Neural progenitor cell (in vitro differentiated cells): ENCODE data around the gene SUGCT. TPM values are rescaled to one million over a fixed set of nuclear protein-coding genes. Genes with fewer than 3 reads are reported as not detected.

Experiments used
- DNase-seq: peaks from one replicate; pipeline ENCODE4 v3.0.0-alpha.2; 2016; ENCODE audit warnings: low spot score
- H2AFZ ChIP-seq: fragments of 200-600 bp; sonication (generic); replicated peaks from 2 replicates; pipeline ENCODE4 v1.6.1; 2016; ENCODE audit warnings: antibody characterized with exemption
- H3F3A ChIP-seq: fragments of 200-600 bp; sonication (generic); 2 replicates; pipeline ENCODE4 v1.6.1; 2016; ENCODE audit warnings: antibody characterized with exemption, low read depth
- H3K27ac ChIP-seq: fragments of 200-600 bp; sonication (generic); 2 replicates; pipeline ENCODE4 v1.5.1; 2016; ENCODE audit warnings: mild to moderate bottlenecking
- H3K27me3 ChIP-seq: fragments of 200-600 bp; sonication (generic); 2 replicates; pipeline ENCODE4 v1.6.1; 2016; ENCODE audit warnings: mild to moderate bottlenecking, moderate library complexity
- H3K36me3 ChIP-seq: fragments of 200-600 bp; sonication (generic); 2 replicates; pipeline ENCODE4 v1.5.1; 2016
- H3K4me1 ChIP-seq: fragments of 200-600 bp; sonication (generic); 2 replicates; pipeline ENCODE4 v1.6.1; 2016; ENCODE audit warnings: mixed run types
- H3K4me2 ChIP-seq: fragments of 200-600 bp; sonication (generic); 2 replicates; pipeline ENCODE4 v1.6.1; 2016
- H3K4me3 ChIP-seq: fragments of 200-600 bp; sonication (generic); 2 replicates; pipeline ENCODE4 v1.5.1; 2016
- H3K79me2 ChIP-seq: fragments of 200-600 bp; sonication (generic); 2 replicates; pipeline ENCODE4 v1.6.1; 2016; ENCODE audit warnings: low read depth
- H3K9ac ChIP-seq: fragments of 200-600 bp; sonication (generic); 2 replicates; pipeline ENCODE4 v1.6.1; 2016
- H3K9me3 ChIP-seq: fragments of 200-600 bp; sonication (generic); 2 replicates; pipeline ENCODE4 v1.5.1; 2016; ENCODE audit warnings: low read depth
- H4K20me1 ChIP-seq: fragments of 200-600 bp; sonication (generic); 2 replicates; pipeline ENCODE4 v1.6.1; 2016; ENCODE audit warnings: low read depth
- H3K27ac Mint-ChIP-seq: 3 replicates; pipeline ENCODE4 v1.8.0; 2021; ENCODE audit warnings: mixed read lengths
- H3K27me3 Mint-ChIP-seq: 2 replicates; pipeline ENCODE4 v1.8.0; 2022; ENCODE audit warnings: low read depth, mild to moderate bottlenecking, inconsistent platforms, moderate library complexity, mixed read lengths; ENCODE audit not compliant: insufficient read depth
- H3K36me3 Mint-ChIP-seq: 3 replicates; pipeline ENCODE4 v1.8.0; 2021; ENCODE audit warnings: mixed read lengths
- H3K4me1 Mint-ChIP-seq: 3 replicates; pipeline ENCODE4 v1.8.0; 2021; ENCODE audit warnings: mixed read lengths
- H3K4me3 Mint-ChIP-seq: 3 replicates; pipeline ENCODE4 v1.8.0; 2021; ENCODE audit warnings: mild to moderate bottlenecking, moderate library complexity, mixed read lengths
- H3K9me3 Mint-ChIP-seq: 3 replicates; pipeline ENCODE4 v1.8.0; 2020; ENCODE audit warnings: mixed read lengths
- EZH2 ChIP-seq: fragments of 200-600 bp; sonication (generic); IDR thresholded peaks from 2 replicates; pipeline ENCODE4 v1.6.1; 2017; ENCODE audit warnings: antibody characterized with exemption, mild to moderate bottlenecking, moderate library complexity
- EZH2phosphoT487 ChIP-seq: fragments of 200-600 bp; sonication (generic); IDR thresholded peaks from 2 replicates; pipeline ENCODE4 v1.6.1; 2017; ENCODE audit warnings: antibody characterized with exemption
- total RNA-seq: library from RNA; depleted of rRNA; stranded (reverse); fragments of >200 nt; gene quantifications from 2 replicates; pipeline ENCODE4 v1.2.3, GENCODE V29; 2015; ENCODE audit warnings: low replicate concordance
- TF ChIP-seq, protein P1 (sequence below): fragments of 200-600 bp; sonication (generic); IDR thresholded peaks from 2 replicates; pipeline ENCODE4 v1.5.1; 2017; ENCODE audit warnings: antibody characterized with exemption, mild to moderate bottlenecking

The SUGCT gene
- total RNA-seq, 1 donor from 2014 or later: 10.1 TPM

DNA sequence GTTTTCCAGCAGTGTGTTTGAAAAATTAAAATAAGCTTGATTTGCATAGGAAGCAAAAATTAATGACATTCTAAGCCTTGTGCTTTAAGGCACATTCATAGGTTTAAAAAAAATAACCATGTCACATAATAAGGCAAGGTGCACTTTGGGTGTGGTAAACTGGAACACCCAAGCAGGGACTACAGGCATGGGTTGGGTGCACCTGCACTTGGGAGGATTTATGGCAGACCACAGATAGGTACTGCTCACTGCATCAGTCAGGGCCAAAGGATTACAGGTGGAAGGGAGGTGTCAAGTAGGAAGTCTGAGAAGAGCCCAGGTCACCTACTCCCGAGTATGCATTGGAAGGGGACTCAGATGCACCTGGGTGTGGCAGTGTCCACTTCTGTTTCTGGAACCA lies 753.7 kb downstream of the SUGCT start:
- H3K4me1 Mint-ChIP-seq: no peaks in the 10 kb centered on the region
- Histone ChIP-seq H3K4me3 (no peak overlapping the region), H3K27me3 (no peaks in the 10 kb centered on the region), H3K9ac (no peak overlapping the region), H3K9me3 (no peaks in the 10 kb centered on the region), H3K4me1 (no peaks in the 10 kb centered on the region), H3K4me2 (no peak overlapping the region), H4K20me1 (no peaks in the 10 kb centered on the region), H3K27ac (no peak overlapping the region), H3K79me2 (no peaks in the 10 kb centered on the region), H3K36me3 (no peaks in the 10 kb centered on the region), H3F3A (no peaks in the 10 kb centered on the region), H2AFZ (no peak overlapping the region)
- DNase-seq: no peak
- TF ChIP-seq EZH2 (no peak), EZH2phosphoT487 (no peak)
- TF ChIP-seq, protein P1, sequence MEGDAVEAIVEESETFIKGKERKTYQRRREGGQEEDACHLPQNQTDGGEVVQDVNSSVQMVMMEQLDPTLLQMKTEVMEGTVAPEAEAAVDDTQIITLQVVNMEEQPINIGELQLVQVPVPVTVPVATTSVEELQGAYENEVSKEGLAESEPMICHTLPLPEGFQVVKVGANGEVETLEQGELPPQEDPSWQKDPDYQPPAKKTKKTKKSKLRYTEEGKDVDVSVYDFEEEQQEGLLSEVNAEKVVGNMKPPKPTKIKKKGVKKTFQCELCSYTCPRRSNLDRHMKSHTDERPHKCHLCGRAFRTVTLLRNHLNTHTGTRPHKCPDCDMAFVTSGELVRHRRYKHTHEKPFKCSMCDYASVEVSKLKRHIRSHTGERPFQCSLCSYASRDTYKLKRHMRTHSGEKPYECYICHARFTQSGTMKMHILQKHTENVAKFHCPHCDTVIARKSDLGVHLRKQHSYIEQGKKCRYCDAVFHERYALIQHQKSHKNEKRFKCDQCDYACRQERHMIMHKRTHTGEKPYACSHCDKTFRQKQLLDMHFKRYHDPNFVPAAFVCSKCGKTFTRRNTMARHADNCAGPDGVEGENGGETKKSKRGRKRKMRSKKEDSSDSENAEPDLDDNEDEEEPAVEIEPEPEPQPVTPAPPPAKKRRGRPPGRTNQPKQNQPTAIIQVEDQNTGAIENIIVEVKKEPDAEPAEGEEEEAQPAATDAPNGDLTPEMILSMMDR: no peak
- H3K4me3 Mint-ChIP-seq: no peak overlapping the region
- H3K27me3 Mint-ChIP-seq: peaks cover 2% of the 10 kb centered on the region
- H3K9me3 Mint-ChIP-seq: peaks cover 10% of the 10 kb centered on the region
- H3K36me3 Mint-ChIP-seq: no peaks in the 10 kb centered on the region
- no peak overlapping the region for H3K27ac Mint-ChIP-seq

DNA sequence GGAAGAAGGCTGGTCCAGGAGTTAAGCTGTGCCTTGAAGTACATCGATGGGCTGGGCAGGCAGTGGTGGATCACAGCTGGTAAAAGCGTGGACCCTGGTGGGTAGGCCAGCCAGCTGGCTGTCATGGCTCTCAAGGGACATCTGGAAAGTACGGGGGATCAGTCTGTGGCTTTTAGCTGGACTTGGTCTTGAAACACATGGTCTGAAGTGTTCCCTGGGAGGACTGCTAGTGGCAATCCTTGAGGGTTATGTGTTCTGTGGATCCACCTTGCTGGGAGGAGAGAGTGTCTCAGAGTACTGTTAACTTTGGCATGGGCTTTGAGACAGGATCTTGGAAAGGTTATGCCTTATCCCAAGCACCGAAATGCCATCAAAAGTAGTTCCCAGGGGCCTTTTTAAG lies 754.3 kb downstream of the SUGCT start:
- Histone ChIP-seq H3K4me2 (no peak overlapping the region), H3K27me3 (no peaks in the 10 kb centered on the region), H3K4me1 (no peaks in the 10 kb centered on the region), H3F3A (no peaks in the 10 kb centered on the region), H4K20me1 (no peaks in the 10 kb centered on the region), H2AFZ (no peak overlapping the region), H3K36me3 (no peaks in the 10 kb centered on the region), H3K9me3 (no peaks in the 10 kb centered on the region), H3K27ac (no peak overlapping the region), H3K79me2 (no peaks in the 10 kb centered on the region), H3K9ac (no peak overlapping the region), H3K4me3 (no peak overlapping the region)
- H3K4me1 Mint-ChIP-seq: no peaks in the 10 kb centered on the region
- no peak overlapping the region for H3K27ac Mint-ChIP-seq
- H3K36me3 Mint-ChIP-seq: no peaks in the 10 kb centered on the region
- H3K4me3 Mint-ChIP-seq: no peak overlapping the region
- peaks cover 2% of the 10 kb centered on the region for H3K27me3 Mint-ChIP-seq
- no peak for DNase-seq
- peaks cover 10% of the 10 kb centered on the region for H3K9me3 Mint-ChIP-seq
- TF ChIP-seq EZH2phosphoT487: no peak

DNA sequence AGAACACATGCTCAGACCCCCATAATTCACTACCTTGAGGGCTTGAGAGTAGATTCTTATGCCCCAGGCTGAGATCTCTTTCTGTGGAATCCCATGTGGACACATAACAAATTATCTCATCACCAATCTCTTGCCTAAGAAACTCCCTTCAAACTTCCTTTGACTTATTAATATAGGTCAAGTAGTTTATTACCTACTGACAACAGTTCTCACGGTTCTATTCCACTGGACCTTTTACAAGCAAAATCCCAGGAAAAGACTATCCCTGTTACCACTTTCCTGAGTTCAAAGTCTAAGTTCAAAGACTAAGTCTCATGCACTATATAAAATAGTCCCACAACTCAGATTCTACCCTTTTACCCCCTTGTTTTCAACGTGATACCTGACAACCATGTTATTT lies 754.7 kb downstream of the SUGCT start:
- H3K27me3 Mint-ChIP-seq: peaks cover 2% of the 10 kb centered on the region
- H3K9me3 Mint-ChIP-seq: peaks cover 10% of the 10 kb centered on the region

DNA sequence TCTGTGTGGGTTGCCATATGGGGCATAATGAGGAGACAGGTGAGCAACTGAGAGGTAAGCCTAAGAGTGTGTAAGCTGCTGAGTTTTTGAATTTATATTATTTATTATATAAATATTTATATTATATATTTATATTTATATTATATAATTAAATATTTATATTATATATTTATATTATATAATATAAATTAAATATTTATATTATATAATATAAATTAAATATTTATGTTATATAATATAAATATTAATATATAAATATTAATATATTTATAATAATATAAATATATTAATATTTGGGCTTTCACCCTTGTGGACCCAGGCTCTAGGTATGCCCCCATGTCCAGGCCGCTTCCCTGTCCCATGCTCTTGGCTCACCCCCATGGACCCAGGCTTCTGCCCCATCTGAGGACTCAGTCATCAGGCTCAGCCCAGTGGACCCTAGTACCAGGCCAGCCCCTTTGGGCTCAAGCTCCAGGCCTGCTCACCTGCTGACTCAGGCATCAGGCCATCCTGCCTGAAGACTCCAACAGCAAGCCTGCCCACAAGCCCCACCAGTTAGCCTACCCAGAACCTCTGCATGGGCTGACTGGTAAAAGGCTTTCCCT lies 755.4 kb downstream of the SUGCT start:
- H3K36me3 Mint-ChIP-seq: no peaks in the 10 kb centered on the region
- no peaks in the 10 kb centered on the region for H3K4me1 Mint-ChIP-seq

More for the DNA sequence above, 754.7 kb downstream of the SUGCT start:
- no peaks in the 10 kb centered on the region for H4K20me1 ChIP-seq
- no peak overlapping the region for H3K27ac ChIP-seq
- no peak overlapping the region for H3K4me2 ChIP-seq
- Mint-ChIP-seq H3K27ac (no peak overlapping the region), H3K4me3 (no peak overlapping the region), H3K36me3 (no peaks in the 10 kb centered on the region), H3K4me1 (no peaks in the 10 kb centered on the region)
- no peaks in the 10 kb centered on the region for H3K79me2 ChIP-seq
- H3F3A ChIP-seq: no peaks in the 10 kb centered on the region
- no peak overlapping the region for H3K9ac ChIP-seq
- no peaks in the 10 kb centered on the region for H3K36me3 ChIP-seq
- H2AFZ ChIP-seq: no peak overlapping the region
- no peak overlapping the region for H3K4me3 ChIP-seq
- no peak for TF ChIP-seq EZH2phosphoT487
- no peak for TF ChIP-seq EZH2
- TF ChIP-seq, protein P1: no peak
- no peaks in the 10 kb centered on the region for H3K4me1 ChIP-seq
- DNase-seq: no peak
- no peaks in the 10 kb centered on the region for H3K9me3 ChIP-seq
- H3K27me3 ChIP-seq: no peaks in the 10 kb centered on the region

More for the DNA sequence above, 755.4 kb downstream of the SUGCT start:
- Histone ChIP-seq H3K4me2 (no peak overlapping the region), H3K79me2 (no peaks in the 10 kb centered on the region), H3K27ac (no peak overlapping the region), H3K9me3 (no peaks in the 10 kb centered on the region), H3K4me3 (no peak overlapping the region), H3K9ac (no peak overlapping the region), H4K20me1 (no peaks in the 10 kb centered on the region), H3F3A (no peaks in the 10 kb centered on the region), H3K27me3 (no peaks in the 10 kb centered on the region), H2AFZ (no peak overlapping the region), H3K36me3 (no peaks in the 10 kb centered on the region), H3K4me1 (no peaks in the 10 kb centered on the region)
- H3K4me3 Mint-ChIP-seq: no peak overlapping the region
- no peak for DNase-seq
- peaks cover 14% of the 10 kb centered on the region for H3K9me3 Mint-ChIP-seq
- peaks cover 2% of the 10 kb centered on the region for H3K27me3 Mint-ChIP-seq
- no peak for TF ChIP-seq EZH2
- TF ChIP-seq, protein P1: no peak
- no peak for TF ChIP-seq EZH2phosphoT487
- no peak overlapping the region for H3K27ac Mint-ChIP-seq
